H9 (cell line): Measurements from ENCODE around the gene ETV3L. TPM values are rescaled to one million over a fixed set of nuclear protein-coding genes. Genes with fewer than 3 reads are reported as not detected.

Experiments used
- DNase-seq: peaks from one replicate; pipeline ENCODE4 v3.0.0-alpha.2; 2017
- H2AFZ ChIP-seq: one replicate; pipeline ENCODE4 v1.6.1; 2013; ENCODE audit warnings: mild to moderate bottlenecking, low read length, control low read depth, moderate library complexity
- H2AK5ac ChIP-seq: 2 replicates; pipeline ENCODE4 v1.6.1; 2013; ENCODE audit warnings: low read length, control low read depth, mixed read lengths; ENCODE audit not compliant: insufficient read length
- H2BK120ac ChIP-seq: one replicate; pipeline ENCODE4 v1.6.1; 2013; ENCODE audit warnings: low read depth, mild to moderate bottlenecking, low read length, control low read depth, inconsistent platforms; ENCODE audit not compliant: poor library complexity, severe bottlenecking
- H2BK12ac ChIP-seq: 2 replicates; pipeline ENCODE4 v1.6.1; 2013; ENCODE audit warnings: low read length, control low read depth, mixed read lengths, low read depth; ENCODE audit not compliant: insufficient read length
- H2BK15ac ChIP-seq: 2 replicates; pipeline ENCODE4 v1.6.1; 2013; ENCODE audit warnings: low read depth, low read length, control low read depth
- H2BK20ac ChIP-seq: one replicate; pipeline ENCODE4 v1.6.1; 2013; ENCODE audit warnings: low read depth, mild to moderate bottlenecking, low read length, control low read depth, inconsistent platforms; ENCODE audit not compliant: poor library complexity, severe bottlenecking
- H2BK5ac ChIP-seq: 2 replicates; pipeline ENCODE4 v1.6.1; 2013; ENCODE audit warnings: low read length, control low read depth, mixed read lengths; ENCODE audit not compliant: insufficient read length
- H3K14ac ChIP-seq: 2 replicates; pipeline ENCODE4 v1.6.1; 2013; ENCODE audit warnings: low read length, control low read depth; ENCODE audit not compliant: insufficient read depth
- H3K18ac ChIP-seq: 2 replicates; pipeline ENCODE4 v1.6.1; 2013; ENCODE audit warnings: low read depth, mild to moderate bottlenecking, mixed read lengths, low read length, control low read depth; ENCODE audit not compliant: insufficient read length
- H3K23ac ChIP-seq: 2 replicates; pipeline ENCODE4 v1.6.1; 2013; ENCODE audit warnings: low read length, control low read depth, mixed read lengths, low read depth; ENCODE audit not compliant: insufficient read length
- H3K23me2 ChIP-seq: 2 replicates; pipeline ENCODE4 v1.6.1; 2013; ENCODE audit warnings: low read depth, mild to moderate bottlenecking, mixed read lengths, low read length, control low read depth; ENCODE audit not compliant: insufficient read length, poor library complexity, severe bottlenecking
- H3K27ac ChIP-seq: 2 replicates; pipeline ENCODE4 v1.5.1; 2013; ENCODE audit warnings: low read length, control low read depth, mixed read lengths, low read depth; ENCODE audit not compliant: insufficient read length
- H3K27me3 ChIP-seq: 2 replicates; pipeline ENCODE4 v1.6.1; 2013; ENCODE audit warnings: low read length, control low read depth, inconsistent platforms; ENCODE audit not compliant: insufficient read depth
- H3K4ac ChIP-seq: 2 replicates; pipeline ENCODE4 v1.6.1; 2013; ENCODE audit warnings: low read depth, mild to moderate bottlenecking, control low read depth, inconsistent platforms, low read length, moderate library complexity
- H3K4me1 ChIP-seq: 2 replicates; pipeline ENCODE4 v1.6.1; 2013; ENCODE audit warnings: low read length, control low read depth, inconsistent platforms; ENCODE audit not compliant: insufficient read depth
- H3K4me2 ChIP-seq: 2 replicates; pipeline ENCODE4 v1.6.1; 2013; ENCODE audit warnings: low read length, control low read depth, mixed read lengths; ENCODE audit not compliant: insufficient read length, insufficient read depth
- H3K56ac ChIP-seq: 2 replicates; pipeline ENCODE4 v1.6.1; 2013; ENCODE audit warnings: low read depth, mild to moderate bottlenecking, mixed read lengths, low read length, control low read depth; ENCODE audit not compliant: insufficient read length
- H3K79me1 ChIP-seq: 2 replicates; pipeline ENCODE4 v1.6.1; 2013; ENCODE audit warnings: low read depth, mild to moderate bottlenecking, moderate library complexity, low read length, control low read depth, inconsistent platforms; ENCODE audit not compliant: insufficient read depth, poor library complexity, severe bottlenecking
- H3K79me2 ChIP-seq: 2 replicates; pipeline ENCODE4 v1.6.1; 2013; ENCODE audit warnings: low read length, control low read depth, inconsistent platforms; ENCODE audit not compliant: insufficient read depth
- H3K9ac ChIP-seq: 2 replicates; pipeline ENCODE4 v1.6.1; 2013; ENCODE audit warnings: low read length, control low read depth, mixed read lengths; ENCODE audit not compliant: insufficient read length; ENCODE audit errors: extremely low read depth
- H3K9me3 ChIP-seq: one replicate; pipeline ENCODE4 v1.6.1; 2013; ENCODE audit warnings: low read depth, low read length, inconsistent platforms; ENCODE audit not compliant: control insufficient read depth
- H3T11ph ChIP-seq: one replicate; pipeline ENCODE4 v1.6.1; 2013; ENCODE audit warnings: mild to moderate bottlenecking, low read length, control low read depth, inconsistent platforms
- H4K20me1 ChIP-seq: one replicate; pipeline ENCODE4 v1.6.1; 2013; ENCODE audit not compliant: control insufficient read depth, insufficient read length, insufficient read depth
- H4K5ac ChIP-seq: 2 replicates; pipeline ENCODE4 v1.6.1; 2013; ENCODE audit warnings: low read depth, mild to moderate bottlenecking, mixed read lengths, low read length, control low read depth; ENCODE audit not compliant: insufficient read length
- H4K8ac ChIP-seq: replicated peaks from 2 replicates; pipeline ENCODE4 v1.6.1; 2013; ENCODE audit warnings: low read length, control low read depth, mixed read lengths, low read depth; ENCODE audit not compliant: insufficient read length
- H4K91ac ChIP-seq: 2 replicates; pipeline ENCODE4 v1.6.1; 2013; ENCODE audit warnings: low read depth, mild to moderate bottlenecking, moderate library complexity, mixed read lengths, low read length, control low read depth; ENCODE audit not compliant: insufficient read length
- H3K27ac Mint-ChIP-seq, 3 experiments: 2 replicates in 2 of 3; 3 replicates in 1 of 3; pipeline ENCODE4 v1.8.0; 2020 to 2021; ENCODE audit warnings: mixed read lengths in 3 of 3, mild to moderate bottlenecking in 1 of 3, moderate library complexity in 1 of 3
- H3K27me3 Mint-ChIP-seq: 2 replicates; pipeline ENCODE4 v1.8.0; 2021; ENCODE audit warnings: low read depth, mild to moderate bottlenecking, moderate library complexity, mixed read lengths
- H3K36me3 Mint-ChIP-seq, 3 experiments: 2 replicates in 2 of 3; 3 replicates in 1 of 3; pipeline ENCODE4 v1.8.0; 2020 to 2021; ENCODE audit warnings: low read depth in 3 of 3, mixed read lengths in 3 of 3; ENCODE audit not compliant: insufficient read depth in 1 of 3
- H3K4me1 Mint-ChIP-seq, 2 experiments: 2 replicates each; pipeline ENCODE4 v1.8.0; 2020; ENCODE audit warnings: mixed read lengths in 2 of 2
- H3K4me3 Mint-ChIP-seq, 2 experiments: 2 replicates in 1 of 2; 3 replicates in 1 of 2; pipeline ENCODE4 v1.8.0; 2020 to 2021; ENCODE audit warnings: mild to moderate bottlenecking in 2 of 2, mixed read lengths in 2 of 2, moderate library complexity in 1 of 2
- H3K9me3 Mint-ChIP-seq, 2 experiments: 2 replicates in 1 of 2; 3 replicates in 1 of 2; pipeline ENCODE4 v1.8.0; 2020; ENCODE audit warnings: mild to moderate bottlenecking in 2 of 2, mixed read lengths in 2 of 2, moderate library complexity in 1 of 2
- CTCF ChIP-seq: fragments of 200-600 bp; sonication (generic); conservative IDR thresholded peaks from 3 replicates; pipeline ENCODE4 v1.8.0; 2021; ENCODE audit warnings: antibody characterized with exemption, mild to moderate bottlenecking
- WGBS: extraction: QIAGEN DNeasy Blood & Tissue Kit; methylation state at CpG from one replicate; pipeline ENCODE4 v1.1.7; 2013; ENCODE audit warnings: missing lambda C conversion rate, low lambda C conversion rate, mixed read lengths; ENCODE audit not compliant: insufficient read length; ENCODE audit errors: extremely low coverage; 5-methylcytosine and 5-hydroxymethylcytosine counted together
- total RNA-seq: library from RNA; stranded (reverse); gene quantifications from 2 replicates; pipeline ENCODE4 v1.2.1, GENCODE V29; 2021

The ETV3L gene
- total RNA-seq, 1 experiment from 2014 or later: 0.96 TPM

GRCh38 chr1:157045250-157046218 lies 54.1 kb downstream of the ETV3L start, which contains the start of gene ARHGEF11:
TSS of gene ARHGEF11 (minus strand) at chr1:157045742. CDS start at chr1:157044330, 1,412 bp downstream.
- no CpG with 5 or more reads among the region's 120 CpGs for WGBS
- peaks cover 45 to 51% of the 10 kb centered on the region in 2 experiments for H3K4me1 Mint-ChIP-seq
- peaks cover 0 to 6% (median 3%) of the 10 kb centered on the region in 3 experiments; a peak in 5 of 7 replicates for H3K36me3 Mint-ChIP-seq

More at GRCh38 chr1:157045250-157046218, 54.1 kb downstream of the ETV3L start, which contains the start of gene ARHGEF11:
- DNase-seq: peak; percentile 90
- Mint-ChIP-seq H3K9me3 (no peaks in the 10 kb centered on the region), H3K27ac (peak within 1 kb of the TSS; percentile 96 to 98 (median 97)), H3K4me3 (peak within 1 kb of the TSS; percentile 86 to 92), H3K27me3 (no peaks in the 10 kb centered on the region; the same call in 1 of the 2 replicates)
- Histone ChIP-seq H3K23ac (no peak within 1 kb of the TSS), H2BK12ac (no peak within 1 kb of the TSS), H3T11ph (peak within 1 kb of the TSS; percentile 85), H3K9me3 (no peaks in the 10 kb centered on the region), H4K8ac (no peak within 1 kb of the TSS), H3K9ac (peak within 1 kb of the TSS; percentile 94), H2BK120ac (no peak within 1 kb of the TSS), H3K14ac (peak within 1 kb of the TSS; percentile 94; the same call in 1 of the 2 replicates), H4K20me1 (no peaks in the 10 kb centered on the region), H3K4me2 (peak within 1 kb of the TSS; percentile 86), H2BK5ac (no peak within 1 kb of the TSS), H2BK15ac (no peak within 1 kb of the TSS; the same call in 1 of the 2 replicates), H3K56ac (peak within 1 kb of the TSS; percentile 65), H3K23me2 (peaks cover 23% of the 10 kb centered on the region), H3K27ac (peak within 1 kb of the TSS; percentile 46), H3K4ac (no peak within 1 kb of the TSS), H2AFZ (peak within 1 kb of the TSS; percentile 86), H3K79me1 (peaks cover 14% of the 10 kb centered on the region), H2AK5ac (no peak within 1 kb of the TSS), H3K18ac (peak within 1 kb of the TSS; percentile 62), H3K27me3 (no peaks in the 10 kb centered on the region), H2BK20ac (no peak within 1 kb of the TSS), H4K5ac (no peak within 1 kb of the TSS), H3K79me2 (peaks cover 19% of the 10 kb centered on the region; the same call in 1 of the 2 replicates), H3K4me1 (peaks cover 10% of the 10 kb centered on the region), H4K91ac (no peak within 1 kb of the TSS)
- TF ChIP-seq CTCF: no peak
